Kidney epithelial cell (primary cell): Measurements from ENCODE around the gene HMBS. TPM values are rescaled to one million over a fixed set of nuclear protein-coding genes. Genes with fewer than 3 reads are reported as not detected.
A peak's percentile ranks its signal among the peaks of the same experiment; 100 is the strongest.
"Not testable (repeated sequence)": the region's sequence is repeated elsewhere in the genome, so short reads cannot be mapped to it uniquely, and the experiment has no call there.

ENCODE experiments used
- DNase-seq: peaks from one replicate; pipeline ENCODE4 v3.0.0-alpha.2; 2010; ENCODE audit warnings: low read depth
- H3K27me3 ChIP-seq: 2 replicates; pipeline ENCODE4 v1.6.0; 2011; ENCODE audit warnings: low read length; ENCODE audit not compliant: control insufficient read depth, insufficient read depth
- H3K36me3 ChIP-seq: 2 replicates; pipeline ENCODE4 v1.5.1; 2011; ENCODE audit warnings: low read length; ENCODE audit not compliant: control insufficient read depth, insufficient read depth
- H3K4me3 ChIP-seq: 2 replicates; pipeline ENCODE4 v1.5.1; 2011; ENCODE audit warnings: low read depth, mild to moderate bottlenecking, control low read depth, low read length
- total RNA-seq: library from RNA; depleted of rRNA; stranded (reverse); fragments of >200 nt; gene quantifications from 2 replicates; pipeline ENCODE4 v1.2.3, GENCODE V29; 2015
- TF ChIP-seq, protein P1 (sequence below): IDR thresholded peaks from 2 replicates; pipeline ENCODE4 v1.5.1; 2011; ENCODE audit warnings: mild to moderate bottlenecking, moderate library complexity, low read length, control low read depth, inconsistent platforms; ENCODE audit not compliant: insufficient read depth, poor library complexity, severe bottlenecking

HMBS gene
- total RNA-seq, 1 donor from 2014 or later: 27.7 TPM

GRCh38 chr11:119134389-119134978 lies 49.8 kb downstream of the HMBS start:
- DNase-seq: no peak

GRCh38 chr11:119139276-119139675 lies 54.6 kb downstream of the HMBS start:
- H3K36me3 ChIP-seq, H3K4me3 ChIP-seq, DNase-seq, H3K27me3 ChIP-seq: not testable (repeated sequence)

More at GRCh38 chr11:119134389-119134978, 49.8 kb downstream of the HMBS start:
- Histone ChIP-seq H3K4me3 (no peak overlapping the region), H3K27me3 (no peaks in the 10 kb centered on the region), H3K36me3 (peaks cover 1% of the 10 kb centered on the region)
- TF ChIP-seq, protein P1, sequence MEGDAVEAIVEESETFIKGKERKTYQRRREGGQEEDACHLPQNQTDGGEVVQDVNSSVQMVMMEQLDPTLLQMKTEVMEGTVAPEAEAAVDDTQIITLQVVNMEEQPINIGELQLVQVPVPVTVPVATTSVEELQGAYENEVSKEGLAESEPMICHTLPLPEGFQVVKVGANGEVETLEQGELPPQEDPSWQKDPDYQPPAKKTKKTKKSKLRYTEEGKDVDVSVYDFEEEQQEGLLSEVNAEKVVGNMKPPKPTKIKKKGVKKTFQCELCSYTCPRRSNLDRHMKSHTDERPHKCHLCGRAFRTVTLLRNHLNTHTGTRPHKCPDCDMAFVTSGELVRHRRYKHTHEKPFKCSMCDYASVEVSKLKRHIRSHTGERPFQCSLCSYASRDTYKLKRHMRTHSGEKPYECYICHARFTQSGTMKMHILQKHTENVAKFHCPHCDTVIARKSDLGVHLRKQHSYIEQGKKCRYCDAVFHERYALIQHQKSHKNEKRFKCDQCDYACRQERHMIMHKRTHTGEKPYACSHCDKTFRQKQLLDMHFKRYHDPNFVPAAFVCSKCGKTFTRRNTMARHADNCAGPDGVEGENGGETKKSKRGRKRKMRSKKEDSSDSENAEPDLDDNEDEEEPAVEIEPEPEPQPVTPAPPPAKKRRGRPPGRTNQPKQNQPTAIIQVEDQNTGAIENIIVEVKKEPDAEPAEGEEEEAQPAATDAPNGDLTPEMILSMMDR: peak; percentile 77

Other genes starting within 250 kb of the HMBS start
- under 0.01 and 0.14 TPM in 2 replicates for gene CXCR5, start 201.0 kb upstream of the HMBS start, total RNA-seq
- gene BCL9L, start 159.0 kb upstream of the HMBS start, total RNA-seq: 48.3 and 51.9 TPM in 2 replicates
- 0.25 TPM in 1 of 2 replicates, not detected in the other for gene UPK2, start 128.6 kb upstream of the HMBS start, total RNA-seq
- gene FOXR1, start 113.1 kb upstream of the HMBS start, total RNA-seq: not detected in 2 replicates
- gene CENATAC, start 86.7 kb upstream of the HMBS start, total RNA-seq: 25.4 and 29.8 TPM in 2 replicates
- 1,597 and 2,068 TPM in 2 replicates for gene RPS25, start 66.5 kb upstream of the HMBS start, total RNA-seq
- 61.2 and 72.6 TPM in 2 replicates for gene TRAPPC4, start 66.1 kb upstream of the HMBS start, total RNA-seq
- gene SLC37A4, start 54.0 kb upstream of the HMBS start, total RNA-seq: 20.7 and 27.9 TPM in 2 replicates
- gene HYOU1, start 27.7 kb upstream of the HMBS start, total RNA-seq: 280 and 303 TPM in 2 replicates
- gene VPS11, start 17.1 kb upstream of the HMBS start, total RNA-seq: 30.7 and 39.0 TPM in 2 replicates
- gene DPAGT1, start 17.0 kb downstream of the HMBS start, total RNA-seq: 16.4 and 26.6 TPM in 2 replicates
- 11.8 and 12.7 TPM in 2 replicates for gene C2CD2L, start 22.5 kb downstream of the HMBS start, total RNA-seq
- gene HINFP, start 36.7 kb downstream of the HMBS start, total RNA-seq: 25.0 and 28.8 TPM in 2 replicates
- 0.13 and 0.82 TPM in 2 replicates for gene ABCG4, start 64.2 kb downstream of the HMBS start, total RNA-seq
- 10.6 and 15.0 TPM in 2 replicates for gene NLRX1, start 83.8 kb downstream of the HMBS start, total RNA-seq
- not detected in 2 replicates for gene NHERF4, start 100.6 kb downstream of the HMBS start, total RNA-seq
- gene CBL, start 121.5 kb downstream of the HMBS start, total RNA-seq: 22.5 and 23.7 TPM in 2 replicates
- 563 and 601 TPM in 2 replicates for gene MCAM, start 232.2 kb downstream of the HMBS start, total RNA-seq
- 17.8 and 20.5 TPM in 2 replicates for gene RNF26, start 249.6 kb downstream of the HMBS start, total RNA-seq